Cardiac septum (tissue), 1 donor: ENCODE results near the gene NUP188. TPM values are rescaled to one million over a fixed set of nuclear protein-coding genes. Genes with fewer than 3 reads are reported as not detected.

ENCODE experiments used
- DNase-seq: peaks from one replicate; pipeline ENCODE4 v3.0.0-alpha.2; 2020; ENCODE audit warnings: low spot score
- intact Hi-C: fragments of 100-400 bp; cut with DNase I; formaldehyde crosslinking; loops from one replicate; pipeline ENCODE4 v1.14.0; 2022
- long read RNA-seq: library from polyadenylated mRNA; unstranded; transcript quantifications from one replicate; pipeline ENCODE4 v2.0.0, GENCODE V29; 2021
- total RNA-seq: library from RNA; stranded (reverse); fragmentation: NEBNext Ultra II Directional; extraction: Animal tissue kit (Norgen Biotek cat#: 25700); gene quantifications from one replicate; pipeline ENCODE4 v1.2.1, GENCODE V29; 2021
- donor health status: DM: no; HTN: no; CAD: no.

The NUP188 gene, protein sequence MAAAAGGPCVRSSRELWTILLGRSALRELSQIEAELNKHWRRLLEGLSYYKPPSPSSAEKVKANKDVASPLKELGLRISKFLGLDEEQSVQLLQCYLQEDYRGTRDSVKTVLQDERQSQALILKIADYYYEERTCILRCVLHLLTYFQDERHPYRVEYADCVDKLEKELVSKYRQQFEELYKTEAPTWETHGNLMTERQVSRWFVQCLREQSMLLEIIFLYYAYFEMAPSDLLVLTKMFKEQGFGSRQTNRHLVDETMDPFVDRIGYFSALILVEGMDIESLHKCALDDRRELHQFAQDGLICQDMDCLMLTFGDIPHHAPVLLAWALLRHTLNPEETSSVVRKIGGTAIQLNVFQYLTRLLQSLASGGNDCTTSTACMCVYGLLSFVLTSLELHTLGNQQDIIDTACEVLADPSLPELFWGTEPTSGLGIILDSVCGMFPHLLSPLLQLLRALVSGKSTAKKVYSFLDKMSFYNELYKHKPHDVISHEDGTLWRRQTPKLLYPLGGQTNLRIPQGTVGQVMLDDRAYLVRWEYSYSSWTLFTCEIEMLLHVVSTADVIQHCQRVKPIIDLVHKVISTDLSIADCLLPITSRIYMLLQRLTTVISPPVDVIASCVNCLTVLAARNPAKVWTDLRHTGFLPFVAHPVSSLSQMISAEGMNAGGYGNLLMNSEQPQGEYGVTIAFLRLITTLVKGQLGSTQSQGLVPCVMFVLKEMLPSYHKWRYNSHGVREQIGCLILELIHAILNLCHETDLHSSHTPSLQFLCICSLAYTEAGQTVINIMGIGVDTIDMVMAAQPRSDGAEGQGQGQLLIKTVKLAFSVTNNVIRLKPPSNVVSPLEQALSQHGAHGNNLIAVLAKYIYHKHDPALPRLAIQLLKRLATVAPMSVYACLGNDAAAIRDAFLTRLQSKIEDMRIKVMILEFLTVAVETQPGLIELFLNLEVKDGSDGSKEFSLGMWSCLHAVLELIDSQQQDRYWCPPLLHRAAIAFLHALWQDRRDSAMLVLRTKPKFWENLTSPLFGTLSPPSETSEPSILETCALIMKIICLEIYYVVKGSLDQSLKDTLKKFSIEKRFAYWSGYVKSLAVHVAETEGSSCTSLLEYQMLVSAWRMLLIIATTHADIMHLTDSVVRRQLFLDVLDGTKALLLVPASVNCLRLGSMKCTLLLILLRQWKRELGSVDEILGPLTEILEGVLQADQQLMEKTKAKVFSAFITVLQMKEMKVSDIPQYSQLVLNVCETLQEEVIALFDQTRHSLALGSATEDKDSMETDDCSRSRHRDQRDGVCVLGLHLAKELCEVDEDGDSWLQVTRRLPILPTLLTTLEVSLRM (N-terminal part only)
- total RNA-seq = 36.3 TPM
- long read RNA-seq, full-length matches to known transcripts = 4 of 50 reads
- long read RNA-seq, partial matches to known transcripts = 37 of 50 reads
- long read RNA-seq, other reads (novel, unspliced or antisense) = 9 of 50 reads

DNA sequence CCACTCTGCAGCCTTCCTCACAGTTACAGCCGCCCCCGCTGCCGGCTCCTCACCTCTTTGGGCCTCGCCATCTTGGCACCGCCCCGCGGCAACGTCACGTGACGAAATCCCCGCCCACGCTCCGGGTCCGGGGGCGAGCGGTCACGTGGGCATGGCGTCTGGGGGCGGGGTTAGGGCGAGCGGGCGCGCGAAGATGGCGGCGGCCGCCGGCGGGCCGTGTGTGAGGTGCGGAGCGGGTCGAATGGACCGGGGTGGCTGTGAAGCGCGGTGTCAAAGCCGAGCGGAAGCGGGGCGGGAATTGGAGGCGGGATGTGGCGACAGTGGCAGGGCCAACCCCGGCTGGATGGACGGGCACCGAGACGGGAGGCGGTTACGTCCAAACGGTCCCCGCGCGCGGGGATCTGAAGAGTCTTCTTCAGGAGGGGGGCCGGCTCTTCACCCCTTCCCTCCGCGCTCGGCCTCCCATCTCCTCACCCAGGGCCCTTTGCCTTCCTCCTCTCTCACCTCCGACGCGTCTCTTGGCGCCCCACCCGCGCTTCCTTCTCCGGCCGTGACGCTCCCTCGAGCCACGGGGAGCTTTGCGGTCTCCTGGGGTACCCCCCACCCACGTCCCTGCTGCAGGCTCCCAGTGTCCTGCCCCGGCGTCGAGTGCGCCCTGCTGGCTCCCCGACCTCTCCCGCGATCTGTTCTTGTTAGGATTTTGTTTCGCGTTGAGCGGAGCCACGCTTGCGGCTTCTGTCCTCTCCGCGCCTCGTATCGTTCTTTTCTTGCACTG, at the start of gene NUP188, which contains the start of gene DOLK:
Gene NUP188, plus strand, starts transcription at position 173 of the 775 bp plus-strand sequence. Its CDS starts 21 bp downstream, at position 194.
Gene DOLK, minus strand, starts transcription at position 77 of the 775 bp plus-strand sequence. CDS start 300 bp downstream, outside the sequence.
- DNase-seq = peak; percentile 99
- intact Hi-C loops = loop anchor here (5.0 kb wide), 1 partner anchor 60 kb away; no protein-coding TSS in a partner anchor

DNA sequence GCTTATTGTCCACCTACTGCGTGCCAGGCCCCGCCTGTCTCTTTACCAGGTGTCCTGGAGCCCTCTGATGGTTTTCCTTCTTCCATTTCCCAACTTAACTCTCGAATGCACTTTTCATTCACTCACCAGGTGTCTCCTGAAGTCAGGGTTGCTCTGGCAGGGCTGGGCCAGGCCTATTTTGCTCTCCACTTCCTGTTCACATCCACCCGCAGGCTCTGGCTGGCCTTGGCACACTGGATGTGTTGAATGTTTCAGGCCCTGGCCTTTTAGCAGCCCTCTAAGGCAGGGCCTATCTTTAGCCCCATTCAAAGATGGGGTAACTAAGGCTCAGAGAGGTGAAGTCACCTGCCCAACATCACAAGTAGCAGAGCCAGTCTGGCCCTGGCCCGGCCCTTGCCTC, 49.1 kb upstream of the NUP188 start:
- intact Hi-C loops = no loop called here
- DNase-seq = no peak

DNA sequence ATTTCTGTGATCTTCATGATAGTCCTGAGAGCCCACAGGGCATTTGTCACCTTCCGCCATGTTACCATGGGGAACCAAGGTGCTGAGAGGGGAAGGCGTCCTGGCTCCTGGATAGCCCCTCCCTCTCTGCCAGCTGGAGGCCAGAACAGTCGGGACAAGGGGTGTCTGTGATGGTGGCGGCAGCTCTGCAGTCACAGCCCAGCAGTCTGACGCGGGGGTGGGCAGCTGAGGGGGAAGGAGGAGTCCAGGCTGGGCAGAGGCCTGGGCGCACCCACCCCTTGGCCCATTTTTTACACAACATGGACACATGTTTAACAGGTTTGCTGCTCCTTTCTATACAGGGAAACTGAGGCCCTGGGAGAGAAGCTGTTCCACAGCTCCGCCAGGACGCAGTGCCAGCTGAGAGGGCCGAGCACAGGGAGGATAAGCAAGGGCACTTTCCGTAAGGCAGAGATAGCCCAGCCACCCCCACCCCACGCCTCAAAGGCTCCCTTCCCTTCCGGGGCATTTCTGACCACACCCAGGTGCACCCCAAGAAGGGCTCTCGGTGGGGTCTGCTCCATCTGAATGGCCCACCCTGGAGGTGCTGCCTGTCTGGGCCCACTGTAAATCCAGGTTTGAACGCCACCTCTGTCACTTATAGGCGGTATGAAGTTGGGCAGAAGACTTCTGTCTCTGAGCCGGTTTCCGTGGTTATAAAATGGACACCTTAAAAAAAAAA, 48.5 kb upstream of the NUP188 start:
- no peak for DNase-seq

DNA sequence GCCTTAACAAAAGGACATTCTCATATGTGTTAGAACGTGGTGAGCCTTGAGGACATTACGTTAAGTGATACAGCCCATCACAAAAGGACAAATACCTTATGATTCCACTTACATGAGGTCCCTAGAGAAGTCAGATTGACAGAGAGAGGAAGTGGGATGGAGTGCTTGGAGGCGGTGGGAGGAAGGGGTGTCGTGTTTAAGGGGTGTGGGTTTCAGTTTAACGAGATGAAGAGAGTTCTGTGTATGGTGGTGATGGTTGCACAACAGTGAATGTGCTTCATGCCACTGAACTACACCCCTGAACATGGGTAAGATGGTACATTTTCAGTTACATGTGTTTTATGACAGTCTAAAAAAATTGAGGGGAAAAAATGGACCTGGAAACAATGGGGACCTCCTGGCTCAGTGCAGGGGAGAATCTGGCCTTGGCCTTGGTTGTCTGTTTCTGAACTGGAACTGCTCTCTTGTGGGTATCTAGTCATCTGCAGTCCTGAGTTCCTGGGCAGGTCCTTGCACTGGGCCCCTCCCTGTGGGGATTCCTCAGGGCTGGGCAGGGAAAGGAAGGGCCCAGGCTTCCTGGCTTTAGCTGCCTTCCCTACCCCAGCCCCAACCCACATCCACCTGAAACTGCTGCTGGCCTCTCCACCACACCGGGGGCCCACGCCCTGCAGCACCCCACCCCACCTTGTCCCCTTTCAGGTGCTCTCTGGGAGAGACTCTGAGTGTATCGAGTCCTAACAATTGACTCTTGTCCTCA, 47.8 kb upstream of the NUP188 start:
- intact Hi-C loops = no loop called here
- DNase-seq = no peak

More for the DNA sequence above, 48.5 kb upstream of the NUP188 start:
- intact Hi-C loops = no loop called here

DNA sequence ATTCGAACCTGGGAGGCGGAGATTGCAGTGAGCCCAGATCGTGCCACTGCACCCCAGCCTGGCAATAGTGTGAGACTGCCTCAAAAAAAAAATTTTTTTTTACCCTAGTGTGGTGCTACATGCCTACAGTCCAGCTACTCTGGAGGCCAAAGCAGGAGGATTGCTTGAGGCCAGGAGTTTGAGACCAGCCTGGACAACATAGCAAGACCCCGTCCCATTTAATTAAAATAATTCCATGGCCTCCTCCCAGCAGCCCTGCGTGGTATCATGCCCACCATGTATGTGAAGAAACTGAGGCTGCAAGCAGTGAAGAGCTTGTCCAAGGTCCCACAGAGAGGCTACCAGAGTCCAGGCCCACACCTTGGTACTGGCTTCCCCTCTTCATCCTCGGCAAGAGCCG, 46.1 kb upstream of the NUP188 start:
- intact Hi-C loops = no loop called here
- DNase-seq = no peak

DNA sequence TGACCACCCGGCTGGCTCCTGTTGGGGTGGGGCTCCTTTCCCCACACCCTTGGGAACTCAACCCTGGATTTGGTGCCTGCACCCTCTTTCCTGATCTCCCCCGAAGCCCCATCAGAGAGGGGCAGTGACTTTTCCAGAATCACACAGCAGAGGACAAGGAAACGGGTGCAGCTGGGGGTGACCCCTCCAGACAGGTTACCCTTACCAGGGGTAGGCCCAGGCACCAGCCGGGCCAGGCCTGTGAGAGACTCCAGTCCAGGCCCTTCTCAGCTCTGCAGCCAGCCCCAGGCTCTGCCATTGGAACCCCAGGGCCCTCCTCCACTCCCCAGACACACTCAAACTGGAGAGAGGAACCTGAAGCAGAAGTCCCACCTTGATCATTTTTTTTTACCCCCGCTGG, 45.7 kb upstream of the NUP188 start:
- intact Hi-C loops = no loop called here
- no peak for DNase-seq

DNA sequence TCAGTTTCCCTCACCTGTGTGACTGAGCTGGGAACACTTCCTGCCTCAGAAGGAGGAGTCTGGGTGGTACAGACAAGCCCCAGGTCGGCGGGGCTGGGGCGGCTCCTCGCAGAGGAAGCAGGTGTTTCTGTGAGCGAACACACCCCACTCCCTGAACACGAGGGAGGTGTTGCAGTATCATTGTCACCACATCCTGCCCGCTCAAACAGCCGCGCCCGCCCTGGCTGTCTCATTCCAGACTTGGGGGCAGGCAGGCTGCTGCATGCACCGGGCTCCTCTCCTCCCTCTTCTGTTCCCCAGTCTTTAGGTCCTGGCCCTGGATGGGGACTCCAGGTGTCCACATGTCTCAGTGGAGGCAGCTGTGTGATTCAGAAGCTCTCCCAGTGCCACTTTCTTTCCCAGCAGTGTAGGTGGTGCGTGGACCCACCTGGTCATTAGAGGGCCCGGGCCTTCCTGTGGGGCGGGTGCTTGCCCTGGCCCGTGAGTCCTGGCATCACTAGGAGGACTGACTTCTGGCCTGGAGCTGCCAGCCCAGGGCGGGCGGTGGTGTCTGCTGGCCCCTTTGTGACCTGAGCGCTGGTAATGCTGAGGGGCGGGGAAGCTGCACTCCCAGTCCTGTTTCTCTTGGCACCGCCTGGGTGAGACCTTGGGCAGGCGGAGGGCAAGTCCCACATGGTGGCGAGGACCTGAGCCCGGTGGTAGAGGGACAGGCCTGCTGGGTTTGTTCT, 45.0 kb upstream of the NUP188 start:
- intact Hi-C loops = no loop called here

DNA sequence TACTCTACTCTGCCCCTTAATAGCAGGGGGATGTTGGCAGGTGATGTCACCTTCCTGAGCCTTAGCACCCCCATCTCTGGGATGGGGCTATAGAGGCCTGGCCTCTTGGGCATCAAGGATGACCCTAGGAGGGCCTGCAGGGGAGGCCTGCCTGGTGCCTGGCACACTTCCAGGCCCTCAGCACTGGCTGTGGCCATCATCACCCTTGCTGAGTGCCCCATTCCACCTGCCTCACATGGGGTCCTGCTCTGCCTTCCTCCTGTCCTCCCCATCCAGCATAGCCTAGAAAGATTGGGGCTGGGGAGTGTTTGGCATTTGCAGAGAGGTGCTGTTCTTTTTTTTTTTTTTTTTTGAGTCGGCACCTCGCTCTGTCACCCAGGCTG, 44.4 kb upstream of the NUP188 start:
- DNase-seq = no peak
- intact Hi-C loops = no loop called here

More for the DNA sequence above, 45.0 kb upstream of the NUP188 start:
- no peak for DNase-seq

DNA sequence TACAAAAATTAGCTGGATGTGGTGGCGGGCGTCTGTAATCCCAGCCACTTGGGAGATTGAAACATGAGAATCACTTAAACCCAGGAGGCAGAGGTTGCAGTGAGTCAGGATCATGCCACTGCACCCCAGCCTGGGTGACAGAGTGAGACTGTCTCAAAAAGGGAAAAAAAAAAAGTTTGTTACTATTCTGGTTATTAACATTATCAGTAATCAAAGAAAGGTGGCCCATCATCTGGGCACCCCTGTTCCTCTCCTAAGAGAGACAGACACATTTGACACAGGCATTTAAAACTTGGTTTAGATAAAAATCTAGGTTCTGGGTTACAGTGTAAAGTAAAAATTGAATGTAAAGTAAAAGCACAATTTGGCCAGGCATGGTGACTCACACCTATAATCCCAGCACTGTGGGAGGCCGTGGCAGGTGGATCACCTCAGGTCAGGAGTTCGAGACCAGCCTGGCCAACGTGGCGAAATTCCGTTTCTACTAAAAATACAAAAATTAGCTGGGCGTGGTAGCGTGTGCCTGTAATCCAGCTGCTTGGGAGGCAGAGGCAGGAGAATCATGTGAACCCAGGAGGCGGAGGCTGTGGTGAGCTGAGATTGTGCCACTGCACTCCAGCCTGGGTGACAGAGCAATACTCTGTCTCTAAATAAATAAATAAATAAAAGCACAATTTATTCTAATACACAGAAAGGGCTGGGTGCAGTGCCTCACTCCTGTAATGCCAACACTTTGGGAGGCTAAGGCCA, 43.5 kb upstream of the NUP188 start:
- intact Hi-C loops = no loop called here

DNA sequence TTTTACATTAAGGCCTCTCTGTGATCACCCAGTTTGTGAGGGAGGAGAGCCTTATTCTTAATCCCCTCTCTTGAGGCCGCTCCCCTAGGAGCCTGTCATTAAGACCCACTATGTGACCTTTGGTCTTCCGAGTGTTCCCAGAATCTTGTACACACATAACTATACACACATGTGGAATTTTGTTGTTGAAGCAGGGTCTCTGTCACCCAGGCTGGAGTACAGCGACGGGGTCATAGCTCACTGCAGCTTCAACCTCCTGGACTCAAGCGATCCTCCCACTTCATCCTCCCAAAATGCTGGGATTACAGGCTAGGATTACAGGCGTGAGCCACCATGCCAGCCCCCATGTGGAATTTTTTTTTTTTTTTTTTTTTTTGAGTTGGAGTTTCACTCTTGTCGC, 41.5 kb upstream of the NUP188 start:
- no peak for DNase-seq
- intact Hi-C loops = no loop called here

More for the DNA sequence above, 43.5 kb upstream of the NUP188 start:
- no peak for DNase-seq

DNA sequence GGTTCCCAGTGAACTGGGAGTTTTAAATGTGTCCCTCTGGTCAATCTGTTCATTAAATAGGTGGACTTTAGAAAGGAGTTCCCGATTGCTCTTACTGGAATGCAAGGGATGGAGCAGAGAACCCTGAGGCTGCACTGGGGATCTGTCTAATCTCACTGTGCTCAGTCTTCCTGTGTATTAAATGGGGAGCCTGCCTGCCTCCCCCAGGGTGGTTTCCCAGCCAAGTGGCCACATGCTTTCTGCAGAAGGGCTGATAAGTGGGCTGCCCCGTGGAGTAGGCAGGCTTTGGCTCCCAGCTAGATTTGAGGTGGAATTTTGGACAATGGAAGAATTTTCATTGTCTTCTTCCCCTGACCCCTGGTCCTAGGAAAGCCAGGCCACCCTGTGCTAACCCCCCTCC, 40.8 kb upstream of the NUP188 start:
- DNase-seq = no peak

DNA sequence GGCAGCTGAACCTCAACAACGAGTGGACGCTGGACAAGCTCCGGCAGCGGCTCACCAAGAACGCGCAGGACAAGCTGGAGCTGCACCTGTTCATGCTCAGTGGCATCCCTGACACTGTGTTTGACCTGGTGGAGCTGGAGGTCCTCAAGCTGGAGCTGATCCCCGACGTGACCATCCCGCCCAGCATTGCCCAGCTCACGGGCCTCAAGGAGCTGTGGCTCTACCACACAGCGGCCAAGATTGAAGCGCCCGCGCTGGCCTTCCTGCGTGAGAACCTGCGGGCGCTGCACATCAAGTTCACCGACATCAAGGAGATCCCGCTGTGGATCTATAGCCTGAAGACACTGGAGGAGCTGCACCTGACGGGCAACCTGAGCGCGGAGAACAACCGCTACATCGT, 39.1 kb upstream of the NUP188 start:
- no peak for DNase-seq

More for the DNA sequence above, 40.8 kb upstream of the NUP188 start:
- intact Hi-C loops = no loop called here

DNA sequence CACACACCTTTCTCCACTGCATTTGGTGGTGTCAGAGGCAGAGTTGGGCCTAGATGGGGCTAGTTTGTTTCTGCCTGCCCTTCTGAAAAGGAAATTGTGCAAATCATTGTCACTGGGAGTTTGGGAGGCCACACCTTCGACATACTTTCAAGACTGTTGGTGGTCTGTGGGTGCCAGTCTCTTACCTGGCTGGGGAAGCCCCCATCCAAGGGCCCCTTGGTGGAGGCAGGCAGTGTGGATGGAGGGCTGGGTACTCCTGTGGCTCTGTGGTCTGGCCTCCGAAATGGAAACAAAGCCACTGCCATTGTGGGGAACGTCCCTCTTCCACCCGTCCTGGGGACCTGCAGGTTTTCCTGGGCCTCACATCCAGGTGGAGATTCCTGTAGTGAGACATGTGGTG, 37.6 kb upstream of the NUP188 start:
- DNase-seq = no peak
- intact Hi-C loops = no loop called here

More for the DNA sequence above, 39.1 kb upstream of the NUP188 start:
- intact Hi-C loops = no loop called here

DNA sequence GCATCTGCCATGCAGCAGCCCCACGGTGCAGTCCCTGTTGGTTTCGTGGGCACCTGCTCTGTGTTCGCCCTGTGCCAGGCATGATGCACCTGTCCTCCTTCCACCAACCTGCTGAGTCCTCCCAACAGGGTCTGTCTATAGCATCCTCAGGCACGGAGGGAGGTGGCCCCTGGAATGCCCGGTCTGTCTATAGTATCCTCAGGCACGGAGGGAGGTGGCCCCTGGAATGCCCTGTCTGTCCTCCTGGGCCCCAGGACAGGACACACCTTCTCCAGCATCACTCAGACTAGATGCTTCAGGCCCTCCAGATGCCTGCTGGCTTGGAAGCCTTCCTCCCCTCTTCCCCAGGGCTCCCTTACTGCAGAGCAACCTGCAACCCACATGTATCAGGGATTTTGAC, 36.6 kb upstream of the NUP188 start:
- intact Hi-C loops = no loop called here
- DNase-seq = no peak

DNA sequence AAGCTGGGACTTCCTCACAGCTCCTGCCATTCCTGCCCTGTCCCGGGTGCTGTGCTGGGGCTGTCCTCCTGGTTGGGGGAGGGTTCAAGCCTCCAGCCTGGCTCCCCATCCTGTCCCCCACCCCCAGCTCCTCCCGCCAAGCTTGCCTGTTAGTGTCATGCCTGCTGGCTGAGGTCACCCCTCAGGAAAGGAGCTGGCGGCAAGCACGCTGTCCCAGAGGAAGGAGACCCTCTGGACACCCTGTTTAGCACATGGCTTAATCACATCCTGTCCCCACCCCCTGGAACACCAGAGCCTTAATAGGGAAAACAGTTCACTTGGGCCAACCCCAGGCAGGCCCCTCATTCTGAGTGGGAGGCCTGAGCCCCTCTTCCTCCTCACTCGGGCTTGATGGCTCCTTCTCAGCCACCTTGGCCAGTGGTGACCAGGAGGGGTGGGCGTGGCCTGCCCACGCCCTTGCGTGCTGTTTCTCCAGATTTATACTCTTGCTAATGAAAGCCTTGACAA, 35.9 kb upstream of the NUP188 start:
- peak; percentile 89 for DNase-seq
- intact Hi-C loops = no loop called here
